ENCODE measurements around the gene PTPRK.
A peak's percentile ranks its signal among the peaks of the same experiment; 100 is the strongest.

PTPRK gene

DNA sequence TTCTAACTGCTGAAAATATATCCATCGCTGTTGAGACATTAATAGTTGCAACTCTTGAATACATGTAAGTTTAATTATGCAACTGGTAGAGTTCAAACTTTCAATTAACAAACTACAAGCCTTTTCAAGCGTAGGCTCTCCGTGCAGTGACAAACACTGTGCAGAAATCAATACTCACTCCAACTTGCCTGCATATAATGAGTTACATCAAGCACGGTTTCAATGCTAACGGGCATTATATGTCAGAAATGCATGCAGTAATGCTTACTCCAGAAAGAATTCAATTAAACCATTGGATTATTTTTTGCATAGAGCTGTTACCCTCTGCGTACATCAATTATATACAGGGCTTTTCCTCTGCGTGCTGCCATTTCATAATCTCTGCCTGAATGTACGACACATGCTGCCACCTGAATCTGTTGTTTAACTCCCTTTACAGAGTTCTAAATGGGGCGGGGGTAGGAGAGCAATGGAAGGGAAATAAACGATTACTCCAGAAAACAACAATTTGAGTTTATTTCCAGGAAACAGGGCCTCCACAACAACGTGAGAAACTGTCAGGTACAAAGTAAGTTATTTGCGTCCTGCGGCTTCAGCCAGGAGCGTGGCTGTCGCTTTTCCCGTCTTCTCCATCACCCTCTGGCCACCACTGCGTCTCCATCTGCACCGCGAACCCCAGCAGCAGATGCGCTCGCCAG, 1.8 kb downstream of the PTPRK start:
- in situ Hi-C loops (cut with HindIII; ENCODE audit: low sequenced_read_pairs), result no loop called here
- H3K4me3 ChIP-seq (ENCODE audit: low read depth, low read length), result peak overlapping the region; percentile 95
- TF ChIP-seq, protein P1, sequence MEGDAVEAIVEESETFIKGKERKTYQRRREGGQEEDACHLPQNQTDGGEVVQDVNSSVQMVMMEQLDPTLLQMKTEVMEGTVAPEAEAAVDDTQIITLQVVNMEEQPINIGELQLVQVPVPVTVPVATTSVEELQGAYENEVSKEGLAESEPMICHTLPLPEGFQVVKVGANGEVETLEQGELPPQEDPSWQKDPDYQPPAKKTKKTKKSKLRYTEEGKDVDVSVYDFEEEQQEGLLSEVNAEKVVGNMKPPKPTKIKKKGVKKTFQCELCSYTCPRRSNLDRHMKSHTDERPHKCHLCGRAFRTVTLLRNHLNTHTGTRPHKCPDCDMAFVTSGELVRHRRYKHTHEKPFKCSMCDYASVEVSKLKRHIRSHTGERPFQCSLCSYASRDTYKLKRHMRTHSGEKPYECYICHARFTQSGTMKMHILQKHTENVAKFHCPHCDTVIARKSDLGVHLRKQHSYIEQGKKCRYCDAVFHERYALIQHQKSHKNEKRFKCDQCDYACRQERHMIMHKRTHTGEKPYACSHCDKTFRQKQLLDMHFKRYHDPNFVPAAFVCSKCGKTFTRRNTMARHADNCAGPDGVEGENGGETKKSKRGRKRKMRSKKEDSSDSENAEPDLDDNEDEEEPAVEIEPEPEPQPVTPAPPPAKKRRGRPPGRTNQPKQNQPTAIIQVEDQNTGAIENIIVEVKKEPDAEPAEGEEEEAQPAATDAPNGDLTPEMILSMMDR (IDR thresholded peaks at IDR 0.05; ENCODE audit: low read depth, low read length), result no peak
- no peak for DNase-seq (ENCODE audit: low read depth, low spot score)

DNA sequence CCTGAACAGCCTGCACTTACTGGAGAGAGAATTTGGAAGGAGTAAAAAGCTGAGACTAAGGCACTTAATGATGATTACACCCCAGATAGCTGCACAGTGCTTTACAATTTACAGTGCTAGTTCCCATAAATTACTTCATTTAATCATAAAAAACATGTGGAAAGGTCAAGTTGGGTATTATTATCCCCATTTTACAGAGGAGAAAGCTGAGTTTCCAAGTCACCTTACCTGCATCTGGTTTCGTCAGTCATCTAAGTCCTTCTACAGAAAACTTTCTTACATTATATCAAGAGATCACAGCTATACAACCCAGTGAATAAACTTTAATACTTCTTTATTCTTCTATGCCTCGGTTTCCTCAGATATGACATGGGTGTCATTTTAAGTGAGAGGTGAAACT, 3.3 kb downstream of the PTPRK start:
- H3K4me3 ChIP-seq (ENCODE audit: low read depth, low read length), result no peak overlapping the region

DNA sequence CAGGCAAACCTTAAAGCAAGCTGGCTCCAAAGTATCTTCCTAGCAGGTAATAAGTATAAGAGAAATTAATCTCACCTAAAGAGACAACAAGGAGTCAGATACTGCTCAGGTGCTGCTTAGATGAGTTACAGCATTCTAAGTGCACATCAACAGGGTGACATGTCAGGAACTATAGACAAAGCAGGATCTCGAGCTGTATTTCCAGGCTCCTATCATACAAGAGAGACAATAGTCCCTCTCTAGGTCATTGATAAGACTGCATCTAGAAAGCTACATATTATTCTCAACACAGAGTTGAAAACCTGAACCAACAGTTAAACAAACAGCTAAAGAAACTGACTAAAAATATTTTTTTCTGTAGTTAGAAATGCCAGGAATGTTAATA, 3.9 kb downstream of the PTPRK start:
- TF ChIP-seq, protein P1 (IDR thresholded peaks at IDR 0.05; ENCODE audit: low read depth, low read length), result peak; percentile 44

More for the DNA sequence above, 3.3 kb downstream of the PTPRK start:
- no peak for DNase-seq (ENCODE audit: low read depth, low spot score)
- TF ChIP-seq, protein P1 (IDR thresholded peaks at IDR 0.05; ENCODE audit: low read depth, low read length), result no peak
- in situ Hi-C loops (cut with HindIII; ENCODE audit: low sequenced_read_pairs), result no loop called here

DNA sequence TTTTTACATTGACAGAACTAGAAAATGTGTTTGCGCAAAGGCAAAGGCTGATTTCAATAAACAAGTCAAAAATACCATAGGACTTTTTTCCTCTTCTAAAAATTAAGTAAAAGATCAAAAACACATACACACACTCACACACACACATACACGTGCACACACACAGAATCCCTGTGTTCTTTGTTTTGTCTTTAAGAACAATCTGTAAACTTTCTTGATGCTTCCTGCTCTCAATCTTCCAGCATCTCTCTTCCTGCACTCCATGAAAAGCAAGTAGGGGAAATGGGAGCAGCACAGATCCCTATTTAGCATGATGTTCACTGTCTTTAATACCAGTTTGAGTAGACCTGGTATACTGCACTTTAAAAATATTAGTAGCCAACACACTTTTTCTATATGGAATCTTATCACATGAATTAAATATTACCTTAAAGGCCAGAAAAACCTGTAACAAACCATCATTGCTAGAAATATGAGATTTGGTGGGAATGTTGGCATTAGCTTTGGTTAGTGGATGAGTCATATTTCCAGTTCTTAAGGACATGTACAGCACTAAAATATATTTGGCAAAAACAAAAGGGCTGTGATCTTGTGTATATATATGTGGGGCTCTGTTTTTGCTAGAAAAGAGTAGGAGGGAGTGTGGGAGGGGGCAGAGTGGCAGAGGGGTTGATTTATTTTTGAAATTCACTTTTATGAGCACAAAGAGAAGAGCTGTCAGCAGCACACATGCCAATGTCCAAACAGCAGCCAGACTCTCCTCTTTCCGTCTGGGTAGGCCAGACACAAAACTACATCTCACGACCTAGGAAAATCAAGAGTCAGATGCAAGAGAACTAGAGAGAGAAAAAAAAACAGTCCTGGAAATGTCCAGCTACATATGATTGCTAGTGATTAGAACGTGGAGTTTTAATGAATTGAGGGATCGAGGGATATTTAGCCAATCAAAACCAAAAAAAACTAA, 4.6 kb downstream of the PTPRK start:
- H3K4me3 ChIP-seq (ENCODE audit: low read depth, low read length), result no peak overlapping the region
- peak; percentile 79 for DNase-seq (ENCODE audit: low read depth, low spot score)
- in situ Hi-C loops (cut with HindIII; ENCODE audit: low sequenced_read_pairs), result no loop called here
- TF ChIP-seq, protein P1 (IDR thresholded peaks at IDR 0.05; ENCODE audit: low read depth, low read length), result no peak

More for the DNA sequence above, 3.9 kb downstream of the PTPRK start:
- no peak overlapping the region for H3K4me3 ChIP-seq (ENCODE audit: low read depth, low read length)
- DNase-seq (ENCODE audit: low read depth, low spot score), result peak; percentile 55
- in situ Hi-C loops (cut with HindIII; ENCODE audit: low sequenced_read_pairs), result no loop called here

DNA sequence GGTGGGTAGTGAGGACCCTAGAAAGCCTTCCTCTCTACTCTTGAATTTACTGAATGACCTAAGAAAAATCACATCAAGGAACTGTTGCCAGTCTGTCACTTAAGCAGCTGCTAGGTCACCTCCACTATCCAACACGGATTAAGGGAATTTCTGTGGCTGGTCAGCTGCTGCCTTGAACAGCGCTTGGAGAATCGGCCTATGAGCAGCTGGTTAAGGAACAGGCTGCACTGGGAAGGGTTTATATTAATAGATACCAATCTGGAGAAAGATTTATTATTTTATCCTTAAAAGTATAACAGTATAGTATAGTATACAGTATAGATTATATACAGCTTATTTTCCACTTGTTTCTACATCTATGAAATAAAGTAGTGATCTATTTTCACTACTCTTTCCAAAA, 6.5 kb downstream of the PTPRK start:
- TF ChIP-seq, protein P1 (IDR thresholded peaks at IDR 0.05; ENCODE audit: low read depth, low read length), result no peak
- no peak overlapping the region for H3K4me3 ChIP-seq (ENCODE audit: low read depth, low read length)
- in situ Hi-C loops (cut with HindIII; ENCODE audit: low sequenced_read_pairs), result no loop called here
- DNase-seq (ENCODE audit: low read depth, low spot score), result no peak

DNA sequence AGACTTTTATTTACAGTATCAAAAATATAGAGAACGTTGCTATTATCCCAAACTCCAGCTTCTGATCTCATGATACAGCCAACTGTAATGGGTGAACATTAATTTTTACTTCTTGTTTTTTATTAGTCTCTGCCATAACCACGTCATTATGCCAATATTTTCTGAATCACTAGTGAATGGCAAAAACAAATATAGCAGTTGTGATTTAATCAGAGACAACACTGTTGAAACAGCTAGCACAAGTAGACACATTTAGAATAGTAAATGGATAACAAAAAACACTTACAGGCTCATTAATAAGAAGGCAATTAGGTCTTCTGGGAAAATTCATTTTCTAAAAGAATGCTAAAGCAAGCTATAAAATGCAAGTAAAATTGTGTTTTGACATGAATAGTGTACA, 8.1 kb downstream of the PTPRK start:
- TF ChIP-seq, protein P1 (IDR thresholded peaks at IDR 0.05; ENCODE audit: low read depth, low read length), result no peak
- no peak overlapping the region for H3K4me3 ChIP-seq (ENCODE audit: low read depth, low read length)
- no peak for DNase-seq (ENCODE audit: low read depth, low spot score)
- in situ Hi-C loops (cut with HindIII; ENCODE audit: low sequenced_read_pairs), result no loop called here
